GM21367 (cell line): ENCODE measurements around the gene CACTIN.
"Not testable (repeated sequence)": the region's sequence is repeated elsewhere in the genome, so short reads cannot be mapped to it uniquely, and the experiment has no call there.

Experiments
- ATAC-seq: cut with Tn5 transposase; IDR thresholded peaks from one replicate; pipeline ENCODE4 v1.9.1; 2021; ENCODE audit not compliant: unreplicated experiment

CACTIN gene

GRCh38 chr19:3632098-3632497, 5.5 kb upstream of the CACTIN start:
- ATAC-seq: no peak

GRCh38 chr19:3631053-3631861, 4.7 kb upstream of the CACTIN start:
- ATAC-seq: no peak

GRCh38 chr19:3628766-3629165, 2.2 kb upstream of the CACTIN start:
- not testable (repeated sequence) for ATAC-seq

GRCh38 chr19:3627351-3627723, 747 bp upstream of the CACTIN start:
- no peak for ATAC-seq

- ATAC-seq: peak; percentile 9
Measured at GRCh38 chr19:3625996-3626472, 556 bp downstream of the CACTIN start.

GRCh38 chr19:3623716-3624115, 2.9 kb downstream of the CACTIN start:
- no peak for ATAC-seq

- no peak for ATAC-seq
Measured at GRCh38 chr19:3622224-3622623, 4.4 kb downstream of the CACTIN start.

GRCh38 chr19:3621689-3622088, 4.9 kb downstream of the CACTIN start:
- ATAC-seq: no peak

- ATAC-seq: no peak
Measured at GRCh38 chr19:3620817-3621547, 5.6 kb downstream of the CACTIN start.

GRCh38 chr19:3620145-3620816, 6.3 kb downstream of the CACTIN start:
- no peak for ATAC-seq

GRCh38 chr19:3619631-3620012, 7.0 kb downstream of the CACTIN start:
- ATAC-seq: no peak

GRCh38 chr19:3618811-3619630, 7.6 kb downstream of the CACTIN start:
- no peak for ATAC-seq

- no peak for ATAC-seq
Measured at GRCh38 chr19:3618144-3618810, 8.3 kb downstream of the CACTIN start.

- no peak for ATAC-seq
Measured at GRCh38 chr19:3617463-3617862, 9.1 kb downstream of the CACTIN start.

- no peak for ATAC-seq
Measured at GRCh38 chr19:3615524-3616135, 11.0 kb downstream of the CACTIN start.

- ATAC-seq: no peak
Measured at GRCh38 chr19:3614858-3615505, 11.6 kb downstream of the CACTIN start.

GRCh38 chr19:3613818-3614661, 12.6 kb downstream of the CACTIN start:
- no peak for ATAC-seq

GRCh38 chr19:3612901-3613741, 13.5 kb downstream of the CACTIN start:
- no peak for ATAC-seq
